GM23338 (cell line): ENCODE measurements around the gene KCNMA1. TPM values are rescaled to one million over a fixed set of nuclear protein-coding genes. Genes with fewer than 3 reads are reported as not detected.

Source experiments
- ATAC-seq: fragments of 200-7000 bp; cut with Tn5 transposase; 3 replicates; pipeline ENCODE4 v1.9.1; 2020
- DNase-seq: peaks from one replicate; pipeline ENCODE4 v3.0.0-alpha.2; 2015; ENCODE audit warnings: low spot score
- H2AFZ ChIP-seq: fragments of 200-600 bp; sonication (generic); 2 replicates; pipeline ENCODE4 v1.8.0; 2016; ENCODE audit warnings: antibody characterized with exemption, mild to moderate bottlenecking, moderate library complexity
- H3F3A ChIP-seq: fragments of 200-600 bp; sonication (generic); replicated peaks from 2 replicates; pipeline ENCODE4 v1.8.0; 2017; ENCODE audit warnings: antibody characterized with exemption, mixed run types, low read depth
- H3K27ac ChIP-seq: fragments of 200-600 bp; sonication (generic); 2 replicates; pipeline ENCODE4 v1.6.1; 2016; ENCODE audit warnings: low read depth
- H3K27me3 ChIP-seq: fragments of 200-600 bp; sonication (generic); 2 replicates; pipeline ENCODE4 v1.8.0; 2016; ENCODE audit warnings: mild to moderate bottlenecking, mixed run types, moderate library complexity; ENCODE audit not compliant: insufficient read depth
- H3K36me3 ChIP-seq: fragments of 200-600 bp; sonication (generic); 2 replicates; pipeline ENCODE4 v1.8.0; 2016; ENCODE audit warnings: mild to moderate bottlenecking; ENCODE audit not compliant: insufficient read depth
- H3K4me1 ChIP-seq: fragments of 200-600 bp; sonication (generic); 2 replicates; pipeline ENCODE4 v1.8.0; 2016; ENCODE audit warnings: mild to moderate bottlenecking, moderate library complexity; ENCODE audit not compliant: insufficient read depth
- H3K4me2 ChIP-seq: fragments of 200-600 bp; sonication (generic); 2 replicates; pipeline ENCODE4 v1.7.1; 2017; ENCODE audit warnings: mixed run types
- H3K4me3 ChIP-seq: fragments of 200-600 bp; sonication (generic); 2 replicates; pipeline ENCODE4 v1.6.1; 2016; ENCODE audit warnings: mixed run types
- H3K79me2 ChIP-seq: fragments of 200-600 bp; sonication (generic); replicated peaks from 2 replicates; pipeline ENCODE4 v1.8.0; 2017; ENCODE audit warnings: mild to moderate bottlenecking; ENCODE audit not compliant: insufficient read depth
- H3K9me2 ChIP-seq: fragments of 200-600 bp; sonication (generic); 2 replicates; pipeline ENCODE4 v1.8.0; 2017; ENCODE audit not compliant: insufficient read depth
- H4K20me1 ChIP-seq: fragments of 200-600 bp; sonication (generic); replicated peaks from 2 replicates; pipeline ENCODE4 v1.8.0; 2017; ENCODE audit warnings: mild to moderate bottlenecking; ENCODE audit not compliant: insufficient read depth
- H3K27ac Mint-ChIP-seq: 2 replicates; pipeline ENCODE4 v1.8.0; 2020; ENCODE audit warnings: inconsistent platforms, mild to moderate bottlenecking, moderate library complexity, mixed read lengths
- H3K27me3 Mint-ChIP-seq: 3 replicates; pipeline ENCODE4 v1.8.0; 2022; ENCODE audit warnings: low read depth, mild to moderate bottlenecking, moderate library complexity, mixed read lengths, inconsistent platforms; ENCODE audit not compliant: insufficient read depth, poor library complexity
- H3K36me3 Mint-ChIP-seq: 3 replicates; pipeline ENCODE4 v1.8.0; 2021; ENCODE audit warnings: low read depth, mild to moderate bottlenecking, inconsistent platforms, moderate library complexity, mixed read lengths
- H3K4me1 Mint-ChIP-seq: 3 replicates; pipeline ENCODE4 v1.8.0; 2020; ENCODE audit warnings: mild to moderate bottlenecking, inconsistent platforms, mixed read lengths
- H3K4me3 Mint-ChIP-seq: 3 replicates; pipeline ENCODE4 v1.8.0; 2021; ENCODE audit warnings: moderate library complexity, mild to moderate bottlenecking, inconsistent platforms, mixed read lengths
- H3K9me3 Mint-ChIP-seq: 3 replicates; pipeline ENCODE4 v1.8.0; 2020; ENCODE audit warnings: moderate library complexity, mild to moderate bottlenecking, inconsistent platforms, mixed read lengths
- CREB1 ChIP-seq: fragments of 250-450 bp; sonication (Bioruptor Pico); IDR thresholded peaks from 2 replicates; pipeline ENCODE4 v1.5.0; 2020; ENCODE audit warnings: low read depth, mild to moderate bottlenecking, moderate library complexity
- CTCF ChIP-seq, 2 experiments: fragments of 200-600 bp in 1 of 2; sonication (generic) in 1 of 2; conservative IDR thresholded peaks; 2 replicates each; pipeline versions ENCODE4 v1.5.1 to v1.6.1; 2016 to 2017; ENCODE audit warnings: antibody characterized with exemption in 2 of 2, low read depth in 2 of 2, mild to moderate bottlenecking in 2 of 2, moderate library complexity in 1 of 2
- ETS1 ChIP-seq: IDR thresholded peaks from 2 replicates; pipeline ENCODE4 v1.6.1; 2016; ENCODE audit warnings: antibody characterized with exemption
- EZH2 ChIP-seq: fragments of 200-600 bp; sonication (generic); IDR thresholded peaks from one replicate; pipeline ENCODE4 v1.8.0; 2017; ENCODE audit warnings: antibody characterized with exemption, mild to moderate bottlenecking, low read depth; ENCODE audit not compliant: unreplicated experiment
- EZH2phosphoT487 ChIP-seq: fragments of 200-600 bp; sonication (generic); IDR thresholded peaks from one replicate; pipeline ENCODE4 v1.8.1; 2018; ENCODE audit warnings: antibody characterized with exemption; ENCODE audit not compliant: unreplicated experiment
- NANOG ChIP-seq: IDR thresholded peaks from 2 replicates; pipeline ENCODE4 v1.6.1; 2016; ENCODE audit warnings: antibody characterized with exemption, borderline replicate concordance
- POLR2AphosphoS5 ChIP-seq: IDR thresholded peaks from 2 replicates; pipeline ENCODE4 v1.6.1; 2016; ENCODE audit warnings: antibody characterized with exemption, low read depth
- REST ChIP-seq: IDR thresholded peaks from one replicate; pipeline ENCODE4 v1.6.1; 2018; ENCODE audit warnings: antibody characterized with exemption; ENCODE audit not compliant: unreplicated experiment
- STAT1 ChIP-seq: IDR thresholded peaks from one replicate; pipeline ENCODE4 v1.6.1; 2016; ENCODE audit warnings: antibody characterized with exemption; ENCODE audit not compliant: unreplicated experiment
- ZNF114 ChIP-seq: fragments of 250-450 bp; sonication (Bioruptor Pico); IDR thresholded peaks from 2 replicates; pipeline ENCODE4 v1.5.0; 2020; ENCODE audit warnings: mild to moderate bottlenecking, moderate library complexity
- ZNF331 ChIP-seq: fragments of 250-450 bp; sonication (Bioruptor Pico); IDR thresholded peaks from 2 replicates; pipeline ENCODE4 v1.5.0; 2020; ENCODE audit warnings: low read depth, mild to moderate bottlenecking, moderate library complexity
- ZNF462 ChIP-seq: fragments of 250-450 bp; sonication (Bioruptor Pico); IDR thresholded peaks from 2 replicates; pipeline ENCODE4 v1.5.0; 2020; ENCODE audit warnings: mild to moderate bottlenecking, moderate library complexity
- polyA plus RNA-seq: library from polyadenylated mRNA; unstranded; fragments of >200 nt; fragmentation: Nextera tagmentation; extraction: Ambion mirVana; gene quantifications from 2 replicates; pipeline ENCODE4 v1.2.1, GENCODE V29; 2016
- total RNA-seq: library from RNA; depleted of rRNA; stranded (reverse); fragments of >200 nt; shearing (Covaris generic); gene quantifications from 2 replicates; pipeline ENCODE4 v1.2.3, GENCODE V29; 2014

KCNMA1 gene
- total and polyA plus RNA-seq, 2 experiments from 2014 or later = 8.2 to 9.0 TPM

GRCh38 chr10:77240041-77240652 is 397.5 kb downstream of the KCNMA1 start:
- Histone ChIP-seq H2AFZ (no peak overlapping the region), H4K20me1 (no peaks in the 10 kb centered on the region), H3K4me2 (no peak overlapping the region), H3K27me3 (no peaks in the 10 kb centered on the region), H3K4me3 (no peak overlapping the region), H3K79me2 (no peaks in the 10 kb centered on the region), H3K9me2 (no peaks in the 10 kb centered on the region), H3K27ac (no peak overlapping the region), H3K36me3 (no peaks in the 10 kb centered on the region), H3F3A (no peaks in the 10 kb centered on the region), H3K4me1 (no peaks in the 10 kb centered on the region; the same call in 1 of the 2 replicates)
- Mint-ChIP-seq H3K27ac (no peak overlapping the region), H3K36me3 (no peaks in the 10 kb centered on the region), H3K4me1 (peaks cover 3% of the 10 kb centered on the region; the same call in 2 of the 3 replicates), H3K9me3 (no peaks in the 10 kb centered on the region; the same call in 1 of the 3 replicates), H3K4me3 (no peak overlapping the region), H3K27me3 (no peaks in the 10 kb centered on the region)
- ATAC-seq (no peak), DNase-seq (no peak)
- TF ChIP-seq EZH2 = no peak
- TF ChIP-seq NANOG = no peak
- TF ChIP-seq ZNF462 (CRISPR knock-in tag) = no peak
- TF ChIP-seq ETS1 = no peak
- no peak for TF ChIP-seq ZNF114
- no peak for TF ChIP-seq CREB1
- TF ChIP-seq REST = no peak
- no peak for TF ChIP-seq EZH2phosphoT487
- TF ChIP-seq STAT1 = no peak
- no peak for TF ChIP-seq POLR2AphosphoS5
- TF ChIP-seq ZNF331 (CRISPR knock-in tag) = no peak
- TF ChIP-seq CTCF (conservative IDR thresholded peaks at IDR 0.05; ENCODE audit: low read depth in 2 of 2) = no peak
